BLaER1 treated with 17β-estradiol and CSF1 and Interleukin-3, amounts not matched to agents 10 nM and 100 nM (cell line): ENCODE data around the gene C21orf91.

ENCODE experiments used
- H3K27ac ChIP-seq, 11 experiments: shearing (Covaris generic); formaldehyde crosslinking; 2 replicates each; pipeline ENCODE4 v1.8.1; 2022
- H3K27me3 ChIP-seq, 11 experiments: shearing (Covaris generic); formaldehyde crosslinking; 2 replicates each; pipeline ENCODE4 v1.8.1; 2022
- H3K36me3 ChIP-seq, 11 experiments: shearing (Covaris generic); formaldehyde crosslinking; 2 replicates each; pipeline ENCODE4 v1.8.1; 2022
- H3K4me1 ChIP-seq, 10 experiments: shearing (Covaris generic); formaldehyde crosslinking; 2 replicates each; pipeline ENCODE4 v1.8.1; 2022
- H3K4me2 ChIP-seq, 11 experiments: shearing (Covaris generic); formaldehyde crosslinking; 2 replicates each; pipeline ENCODE4 v1.8.1; 2022
- H3K4me3 ChIP-seq, 10 experiments: shearing (Covaris generic); formaldehyde crosslinking; 2 replicates each; pipeline ENCODE4 v1.8.1; 2022
- H3K9ac ChIP-seq, 11 experiments: shearing (Covaris generic); formaldehyde crosslinking; 2 replicates each; pipeline ENCODE4 v1.8.1; 2022
- H3K9me3 ChIP-seq, 11 experiments: shearing (Covaris generic); formaldehyde crosslinking; replicated peaks in 1 of 11; 2 replicates each; pipeline ENCODE4 v1.8.1; 2022
- H4K20me1 ChIP-seq, 11 experiments: shearing (Covaris generic); formaldehyde crosslinking; 2 replicates each; pipeline ENCODE4 v1.8.1; 2022
- Cebpa-rat ChIP-seq, 11 experiments: shearing (Covaris generic); IDR thresholded peaks; 2 replicates each; pipeline ENCODE4 v1.8.1; 2022

Gene C21orf91

GRCh38 chr21:17819114-17819876 lies at the start of gene C21orf91:
Gene C21orf91 (minus strand): TSS chr21:17819356. CDS start chr21:17818318, 1,038 bp downstream.
- TF ChIP-seq Cebpa-rat (IDR thresholded peaks at IDR 0.05) = no peak
- Histone ChIP-seq H3K9ac (peak within 1 kb of the TSS; percentile 93 to 98 (median 96)), H3K4me3 (peak within 1 kb of the TSS; percentile 82 to 99 (median 97)), H3K36me3 (peaks cover 18 to 28% (median 25%) of the 10 kb centered on the region in 11 experiments; a peak in 21 of 22 replicates), H3K4me2 (peak within 1 kb of the TSS; percentile 63 to 97 (median 89)), H3K27me3 (peaks cover 0 to 27% (median 15%) of the 10 kb centered on the region in 11 experiments; a peak in 16 of 22 replicates), H3K9me3 (peaks cover 0 to 6% (median 0%) of the 10 kb centered on the region in 11 experiments; a peak in 3 of 22 replicates), H3K27ac (peak within 1 kb of the TSS; percentile 96 to 99 (median 99)), H3K4me1 (peaks cover 12 to 33% (median 24%) of the 10 kb centered on the region in 10 experiments), H4K20me1 (peaks cover 0 to 25% (median 5%) of the 10 kb centered on the region in 11 experiments; a peak in 8 of 22 replicates)

GRCh38 chr21:17866590-17866989 lies 47.4 kb upstream of the C21orf91 start:
- Histone ChIP-seq H3K36me3 (no peaks in the 10 kb centered on the region), H3K4me1 (no peaks in the 10 kb centered on the region), H3K9me3 (no peaks in the 10 kb centered on the region), H3K9ac (no peak overlapping the region), H3K27me3 (no peaks in the 10 kb centered on the region), H4K20me1 (no peaks in the 10 kb centered on the region), H3K27ac (no peak overlapping the region), H3K4me2 (no peak overlapping the region), H3K4me3 (no peak overlapping the region)
- no peak for TF ChIP-seq Cebpa-rat (IDR thresholded peaks at IDR 0.05)

- Histone ChIP-seq H3K9me3 (no peaks in the 10 kb centered on the region), H3K4me3 (no peak overlapping the region), H3K9ac (no peak overlapping the region), H3K36me3 (no peaks in the 10 kb centered on the region), H3K4me2 (no peak overlapping the region), H3K27me3 (no peaks in the 10 kb centered on the region), H3K27ac (no peak overlapping the region), H4K20me1 (no peaks in the 10 kb centered on the region), H3K4me1 (no peaks in the 10 kb centered on the region)
- TF ChIP-seq Cebpa-rat (IDR thresholded peaks at IDR 0.05) = no peak
Observed at GRCh38 chr21:17859661-17860060, 40.5 kb upstream of the C21orf91 start.

GRCh38 chr21:17858747-17859146 lies 39.6 kb upstream of the C21orf91 start:
- no peak overlapping the region for H3K4me3 ChIP-seq
- no peak overlapping the region for H3K9ac ChIP-seq
- no peak overlapping the region for H3K27ac ChIP-seq
- H4K20me1 ChIP-seq = no peaks in the 10 kb centered on the region
- no peaks in the 10 kb centered on the region for H3K36me3 ChIP-seq
- H3K4me2 ChIP-seq = no peak overlapping the region
- no peaks in the 10 kb centered on the region for H3K9me3 ChIP-seq
- H3K4me1 ChIP-seq = peaks cover 0 to 6% (median 0%) of the 10 kb centered on the region in 10 experiments; a peak in 6 of 20 replicates
- H3K27me3 ChIP-seq = no peaks in the 10 kb centered on the region
- TF ChIP-seq Cebpa-rat (IDR thresholded peaks at IDR 0.05) = no peak

GRCh38 chr21:17854745-17855144 lies 35.6 kb upstream of the C21orf91 start:
- no peak for TF ChIP-seq Cebpa-rat (IDR thresholded peaks at IDR 0.05)
- H4K20me1 ChIP-seq = no peaks in the 10 kb centered on the region
- no peaks in the 10 kb centered on the region for H3K27me3 ChIP-seq
- no peak overlapping the region for H3K9ac ChIP-seq
- peaks cover 0 to 7% (median 0%) of the 10 kb centered on the region in 11 experiments; a peak in 8 of 22 replicates for H3K9me3 ChIP-seq
- no peak overlapping the region for H3K27ac ChIP-seq
- H3K4me1 ChIP-seq = peaks cover 0 to 19% (median 0%) of the 10 kb centered on the region in 10 experiments; a peak in 6 of 20 replicates
- H3K4me3 ChIP-seq = no peak overlapping the region
- H3K4me2 ChIP-seq = no peak overlapping the region
- H3K36me3 ChIP-seq = no peaks in the 10 kb centered on the region

GRCh38 chr21:17853393-17854275 lies 34.5 kb upstream of the C21orf91 start:
- no peaks in the 10 kb centered on the region for H3K36me3 ChIP-seq
- H3K9ac ChIP-seq = no peak overlapping the region
- H3K27me3 ChIP-seq = no peaks in the 10 kb centered on the region
- TF ChIP-seq Cebpa-rat (IDR thresholded peaks at IDR 0.05) = no peak
- H3K4me1 ChIP-seq = peaks cover 0 to 30% (median 0%) of the 10 kb centered on the region in 10 experiments; a peak in 7 of 20 replicates
- no peak overlapping the region for H3K27ac ChIP-seq
- H3K4me2 ChIP-seq = peak overlapping the region in 3 of 11 experiments; percentile 15 to 73 (median 66); a peak in 6 of 22 replicates
- no peaks in the 10 kb centered on the region for H4K20me1 ChIP-seq
- H3K4me3 ChIP-seq = no peak overlapping the region
- H3K9me3 ChIP-seq = peaks cover 0 to 11% (median 0%) of the 10 kb centered on the region in 11 experiments; a peak in 8 of 22 replicates

GRCh38 chr21:17848228-17848627 lies 29.1 kb upstream of the C21orf91 start:
- no peak for TF ChIP-seq Cebpa-rat (IDR thresholded peaks at IDR 0.05)
- Histone ChIP-seq H3K27ac (peak overlapping the region in 3 of 11 experiments; percentile 38 to 67 (median 46); a peak in 5 of 22 replicates), H3K4me2 (peak overlapping the region in 3 of 11 experiments; percentile 31 to 65 (median 55); a peak in 6 of 22 replicates), H3K27me3 (no peaks in the 10 kb centered on the region), H3K4me3 (no peak overlapping the region), H3K36me3 (no peaks in the 10 kb centered on the region), H4K20me1 (no peaks in the 10 kb centered on the region), H3K9me3 (peaks cover 0 to 12% (median 0%) of the 10 kb centered on the region in 11 experiments; a peak in 8 of 22 replicates), H3K9ac (peak overlapping the region in 1 of 11 experiments; percentile 16; a peak in 1 of 22 replicates), H3K4me1 (peaks cover 0 to 39% (median 0%) of the 10 kb centered on the region in 10 experiments; a peak in 7 of 20 replicates)

- Histone ChIP-seq H4K20me1 (no peaks in the 10 kb centered on the region), H3K27ac (no peak overlapping the region), H3K27me3 (no peaks in the 10 kb centered on the region), H3K4me3 (no peak overlapping the region), H3K9me3 (peaks cover 0 to 5% (median 0%) of the 10 kb centered on the region in 11 experiments; a peak in 1 of 22 replicates), H3K4me2 (no peak overlapping the region), H3K4me1 (no peaks in the 10 kb centered on the region), H3K36me3 (no peaks in the 10 kb centered on the region), H3K9ac (no peak overlapping the region)
- TF ChIP-seq Cebpa-rat (IDR thresholded peaks at IDR 0.05) = no peak
Observed at GRCh38 chr21:17841103-17841502, 21.9 kb upstream of the C21orf91 start.
